Colonic mucosa (tissue), 4 donors: ENCODE results near the gene FAM83D. TPM values are rescaled to one million over a fixed set of nuclear protein-coding genes. Genes with fewer than 3 reads are reported as not detected.

ENCODE experiments used
- DNase-seq: peaks from one replicate; pipeline ENCODE4 v3.0.0-alpha.2; 2020
- H3K27ac ChIP-seq: fragments of 200-600 bp; one replicate; pipeline ENCODE4 v1.8.0; 2021
- H3K27me3 ChIP-seq: fragments of 200-600 bp; one replicate; pipeline ENCODE4 v1.8.0; 2021
- H3K36me3 ChIP-seq: fragments of 200-600 bp; one replicate; pipeline ENCODE4 v1.8.0; 2021
- H3K4me1 ChIP-seq: fragments of 200-600 bp; one replicate; pipeline ENCODE4 v1.8.0; 2021; ENCODE audit warnings: mild to moderate bottlenecking
- H3K4me3 ChIP-seq: fragments of 200-600 bp; one replicate; pipeline ENCODE4 v1.8.0; 2021
- H3K9ac ChIP-seq, 2 donors: one replicate each; pipeline ENCODE4 v1.7.0; 2013; ENCODE audit warnings: control low read depth in 2 of 2, low read depth in 2 of 2, low read length in 2 of 2
- H3K9me3 ChIP-seq: fragments of 200-600 bp; one replicate; pipeline ENCODE4 v1.8.0; 2021
- intact Hi-C: fragments of 100-400 bp; cut with DNase I; formaldehyde crosslinking; loops from one replicate; pipeline ENCODE4 v1.14.1; 2022
- total RNA-seq, 2 donors: library from RNA; stranded (reverse); fragmentation: NEBNext Ultra II Directional in 1 of 2; extraction: Animal tissue kit (Norgen Biotek cat#: 25700) in 1 of 2; gene quantifications; one replicate each; pipeline ENCODE4 v1.2.1, GENCODE V29; 2021
- TF ChIP-seq, protein P1 (sequence below): fragments of 200-600 bp; IDR thresholded peaks from one replicate; pipeline ENCODE4 v1.8.0; 2022; ENCODE audit warnings: antibody characterized with exemption, mild to moderate bottlenecking
- donor health status: healthy.
- donor health status: DM: no; HTN: no; CAD: no.
- donor health status: DM: no; HTN: no; CAD: no.

Gene FAM83D
- total RNA-seq, 2 donors from 2014 or later = 25.5 to 32.6 TPM

DNA sequence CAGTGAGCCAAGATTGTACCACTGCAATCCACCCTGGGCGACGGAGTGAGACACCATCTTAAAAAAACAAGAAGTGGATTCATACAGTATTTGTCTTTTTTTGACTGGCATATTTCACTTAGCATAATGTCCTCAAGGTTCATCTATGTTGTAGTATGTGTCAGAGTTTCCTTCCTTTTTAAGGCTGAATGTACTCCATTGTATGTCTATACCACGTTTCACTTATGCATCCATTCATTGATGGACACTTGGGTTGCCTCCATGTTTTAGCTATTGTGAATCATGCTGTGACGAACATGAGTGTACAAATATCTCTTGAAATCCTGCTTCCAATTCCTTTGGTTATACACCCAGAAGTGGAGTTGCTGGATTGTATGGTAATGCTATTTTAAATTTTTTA lies 28.9 kb upstream of the FAM83D start:
- no peaks in the 10 kb centered on the region for H3K4me1 ChIP-seq
- H3K27me3 ChIP-seq = no peaks in the 10 kb centered on the region
- H3K36me3 ChIP-seq = no peaks in the 10 kb centered on the region
- no peak for DNase-seq
- no peak overlapping the region for H3K4me3 ChIP-seq
- no peaks in the 10 kb centered on the region for H3K9me3 ChIP-seq
- H3K27ac ChIP-seq = no peak overlapping the region
- no peak overlapping the region for H3K9ac ChIP-seq
- TF ChIP-seq, protein P1, sequence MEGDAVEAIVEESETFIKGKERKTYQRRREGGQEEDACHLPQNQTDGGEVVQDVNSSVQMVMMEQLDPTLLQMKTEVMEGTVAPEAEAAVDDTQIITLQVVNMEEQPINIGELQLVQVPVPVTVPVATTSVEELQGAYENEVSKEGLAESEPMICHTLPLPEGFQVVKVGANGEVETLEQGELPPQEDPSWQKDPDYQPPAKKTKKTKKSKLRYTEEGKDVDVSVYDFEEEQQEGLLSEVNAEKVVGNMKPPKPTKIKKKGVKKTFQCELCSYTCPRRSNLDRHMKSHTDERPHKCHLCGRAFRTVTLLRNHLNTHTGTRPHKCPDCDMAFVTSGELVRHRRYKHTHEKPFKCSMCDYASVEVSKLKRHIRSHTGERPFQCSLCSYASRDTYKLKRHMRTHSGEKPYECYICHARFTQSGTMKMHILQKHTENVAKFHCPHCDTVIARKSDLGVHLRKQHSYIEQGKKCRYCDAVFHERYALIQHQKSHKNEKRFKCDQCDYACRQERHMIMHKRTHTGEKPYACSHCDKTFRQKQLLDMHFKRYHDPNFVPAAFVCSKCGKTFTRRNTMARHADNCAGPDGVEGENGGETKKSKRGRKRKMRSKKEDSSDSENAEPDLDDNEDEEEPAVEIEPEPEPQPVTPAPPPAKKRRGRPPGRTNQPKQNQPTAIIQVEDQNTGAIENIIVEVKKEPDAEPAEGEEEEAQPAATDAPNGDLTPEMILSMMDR = no peak
- intact Hi-C loops = loop anchor here (10.0 kb wide), 1 partner anchor 252 kb away; no protein-coding TSS in a partner anchor

- Histone ChIP-seq H3K4me1 (no peaks in the 10 kb centered on the region), H3K4me3 (no peak overlapping the region), H3K36me3 (no peaks in the 10 kb centered on the region), H3K27ac (no peak overlapping the region), H3K9me3 (no peaks in the 10 kb centered on the region), H3K27me3 (no peaks in the 10 kb centered on the region), H3K9ac (no peak overlapping the region)
- DNase-seq = no peak
- intact Hi-C loops = no loop called here
- TF ChIP-seq, protein P1 = no peak
Measured at GRCh38 chr20:38900606-38901005, 25.6 kb upstream of the FAM83D start.

GRCh38 chr20:38902601-38903000 lies 23.6 kb upstream of the FAM83D start:
- H3K27ac ChIP-seq = no peak overlapping the region
- H3K27me3 ChIP-seq = no peaks in the 10 kb centered on the region
- H3K4me1 ChIP-seq = no peaks in the 10 kb centered on the region
- no peak overlapping the region for H3K4me3 ChIP-seq
- no peak for DNase-seq
- TF ChIP-seq, protein P1 = no peak
- H3K9ac ChIP-seq = no peak overlapping the region
- intact Hi-C loops = no loop called here
- no peaks in the 10 kb centered on the region for H3K9me3 ChIP-seq
- H3K36me3 ChIP-seq = no peaks in the 10 kb centered on the region

- H3K9me3 ChIP-seq = no peaks in the 10 kb centered on the region
- no peak overlapping the region for H3K27ac ChIP-seq
- DNase-seq = no peak
- no peaks in the 10 kb centered on the region for H3K4me1 ChIP-seq
- H3K36me3 ChIP-seq = no peaks in the 10 kb centered on the region
- no peak overlapping the region for H3K4me3 ChIP-seq
- TF ChIP-seq, protein P1 = no peak
- intact Hi-C loops = no loop called here
- no peaks in the 10 kb centered on the region for H3K27me3 ChIP-seq
- no peak overlapping the region for H3K9ac ChIP-seq
Measured at GRCh38 chr20:38903335-38903734, 22.9 kb upstream of the FAM83D start.

- Histone ChIP-seq H3K4me1 (no peaks in the 10 kb centered on the region), H3K27ac (no peak overlapping the region), H3K9ac (no peak overlapping the region), H3K4me3 (no peak overlapping the region), H3K36me3 (no peaks in the 10 kb centered on the region), H3K27me3 (no peaks in the 10 kb centered on the region), H3K9me3 (no peaks in the 10 kb centered on the region)
- TF ChIP-seq, protein P1 = no peak
- intact Hi-C loops = no loop called here
- DNase-seq = no peak
Measured at GRCh38 chr20:38905375-38905774, 20.8 kb upstream of the FAM83D start.
